CD4-positive, alpha-beta T cell (primary cell): ENCODE measurements around the gene SYTL4. TPM values are rescaled to one million over a fixed set of nuclear protein-coding genes. Genes with fewer than 3 reads are reported as not detected.

ENCODE experiments used
- ATAC-seq: fragments of 200-7000 bp; cut with Tn5 transposase; one replicate; pipeline ENCODE4 v1.10.0; 2022; ENCODE audit warnings: mild to moderate bottlenecking; ENCODE audit not compliant: poor library complexity
- CTCF ChIA-PET: fragments of 350-600 bp; sonication (Branson Sonifier 250); formaldehyde crosslinking; loops from one replicate; lab custom pipeline; 2021; ENCODE audit warnings: antibody characterized with exemption, inconsistent platforms; lab: Charles Lee
- POLR2A ChIA-PET: fragments of 350-600 bp; sonication (Branson Sonifier 250); formaldehyde crosslinking; loops from one replicate; lab custom pipeline; 2021; ENCODE audit warnings: antibody characterized with exemption, inconsistent platforms; lab: Charles Lee
- DNase-seq, 14 experiments: peaks; one replicate each; pipeline ENCODE4 v3.0.0-alpha.2; 2013 to 2020; ENCODE audit warnings: mixed read lengths in 2 of 14
- H3K27ac ChIP-seq, 2 donors: one replicate each; pipeline versions ENCODE4 v1.5.1 to v1.7.0; 2013; ENCODE audit warnings: low read length in 2 of 2, low read depth in 1 of 2, mild to moderate bottlenecking in 1 of 2
- H3K27me3 ChIP-seq, 2 experiments: 1 replicate in 1 of 2; 2 replicates in 1 of 2; pipeline versions ENCODE4 v1.6.1 to v1.7.0; 2013; ENCODE audit warnings: low read length in 2 of 2, control low read depth in 1 of 2, mild to moderate bottlenecking in 1 of 2, moderate library complexity in 1 of 2; ENCODE audit not compliant: insufficient read depth in 2 of 2, control insufficient read depth in 1 of 2
- H3K36me3 ChIP-seq: one replicate; pipeline ENCODE4 v1.6.1; 2013; ENCODE audit warnings: low read length, control low read depth; ENCODE audit not compliant: insufficient read depth
- H3K4me1 ChIP-seq: one replicate; pipeline ENCODE4 v1.6.1; 2013; ENCODE audit warnings: low read length, control low read depth; ENCODE audit not compliant: insufficient read depth
- H3K4me3 ChIP-seq: one replicate; pipeline ENCODE4 v1.5.1; 2013; ENCODE audit warnings: mild to moderate bottlenecking, low read length, moderate library complexity
- H3K9me3 ChIP-seq, 2 experiments: 1 replicate in 1 of 2; 2 replicates in 1 of 2; pipeline versions ENCODE4 v1.6.1 to v1.7.0; 2013; ENCODE audit warnings: low read length in 2 of 2, mild to moderate bottlenecking in 2 of 2, control low read depth in 1 of 2, moderate library complexity in 1 of 2; ENCODE audit not compliant: control insufficient read depth in 1 of 2, insufficient read depth in 1 of 2
- H3K27ac Mint-ChIP-seq: one replicate; pipeline ENCODE4 v1.8.0; 2020; ENCODE audit warnings: mixed read lengths
- H3K27me3 Mint-ChIP-seq: one replicate; pipeline ENCODE4 v1.8.0; 2021; ENCODE audit warnings: mixed read lengths
- H3K36me3 Mint-ChIP-seq: one replicate; pipeline ENCODE4 v1.8.0; 2021; ENCODE audit warnings: low read depth, mixed read lengths
- H3K4me1 Mint-ChIP-seq: one replicate; pipeline ENCODE4 v1.8.0; 2021; ENCODE audit warnings: low read depth, mixed read lengths
- H3K4me3 Mint-ChIP-seq: one replicate; pipeline ENCODE4 v1.8.0; 2020; ENCODE audit warnings: mild to moderate bottlenecking, mixed read lengths
- H3K9me3 Mint-ChIP-seq: one replicate; pipeline ENCODE4 v1.8.0; 2020; ENCODE audit warnings: mixed read lengths
- CTCF ChIP-seq: fragments of 200-600 bp; IDR thresholded peaks from one replicate; pipeline ENCODE4 v1.8.0; 2022; ENCODE audit warnings: antibody characterized with exemption, mild to moderate bottlenecking
- intact Hi-C, 2 experiments: fragments of 100-400 bp; cut with DNase I in 1 of 2; cut with micrococcal nuclease in 1 of 2; formaldehyde crosslinking; loops; one replicate each; pipeline versions ENCODE4 v1.15.1 to v1.9.0; 2023 to 2025; cut with DNase I, micrococcal nuclease
- total RNA-seq, 174 experiments: library from RNA in 2 of 174; stranded (reverse) in 2 of 174; gene quantifications; one replicate each; pipeline ENCODE4 v1.2.3 and lab custom pipeline; 2021 to 2026

The SYTL4 gene
- total RNA-seq, 2 experiments from 2014 or later: not detected

DNA sequence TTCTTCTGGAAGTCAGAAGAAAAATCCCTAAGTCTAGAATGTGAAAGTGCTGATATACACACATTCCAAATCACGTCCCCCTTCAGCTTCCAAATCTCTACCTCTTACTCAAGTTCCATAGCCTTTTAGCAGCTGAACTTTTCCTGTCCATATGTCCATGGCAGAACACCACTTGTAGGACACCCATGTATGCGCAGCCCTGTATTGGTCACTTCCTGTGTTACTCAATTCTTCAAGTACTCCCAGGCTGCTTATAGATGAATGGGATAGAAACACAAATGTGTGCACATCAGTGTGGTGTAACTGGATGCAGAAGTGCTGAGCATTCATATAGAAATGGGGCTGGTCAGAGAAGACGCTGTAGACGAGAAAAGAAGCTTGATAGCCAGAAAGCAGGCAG is 69.1 kb downstream of the SYTL4 start:
- Histone ChIP-seq H3K4me1 (no peaks in the 10 kb centered on the region), H3K36me3 (no peaks in the 10 kb centered on the region), H3K27me3 (peaks cover 3% of the 10 kb centered on the region in 2 experiments), H3K9me3 (no peaks in the 10 kb centered on the region), H3K27ac (no peak overlapping the region), H3K4me3 (no peak overlapping the region)
- H3K27ac Mint-ChIP-seq: no peak overlapping the region
- H3K4me1 Mint-ChIP-seq: no peaks in the 10 kb centered on the region
- no peak overlapping the region for H3K4me3 Mint-ChIP-seq
- H3K27me3 Mint-ChIP-seq: peaks cover 14% of the 10 kb centered on the region
- ChIA-PET POLR2A (no interaction called here), CTCF (no interaction called here)
- no peak for ATAC-seq
- H3K36me3 Mint-ChIP-seq: no peaks in the 10 kb centered on the region
- no peaks in the 10 kb centered on the region for H3K9me3 Mint-ChIP-seq
- no peak for TF ChIP-seq CTCF
- no peak for DNase-seq
- intact Hi-C loops: no loop called here

- intact Hi-C loops: no loop called here
- no peaks in the 10 kb centered on the region for H3K36me3 ChIP-seq
- no peak for TF ChIP-seq CTCF
- no peaks in the 10 kb centered on the region for H3K9me3 Mint-ChIP-seq
- H3K27me3 ChIP-seq: peaks cover 3% of the 10 kb centered on the region in 2 experiments
- H3K4me3 Mint-ChIP-seq: no peak overlapping the region
- H3K4me1 Mint-ChIP-seq: no peaks in the 10 kb centered on the region
- H3K27me3 Mint-ChIP-seq: peaks cover 14% of the 10 kb centered on the region
- no peak overlapping the region for H3K27ac ChIP-seq
- ChIA-PET CTCF (no interaction called here), POLR2A (no interaction called here)
- ATAC-seq (no peak), DNase-seq (no peak)
- H3K4me1 ChIP-seq: no peaks in the 10 kb centered on the region
- no peaks in the 10 kb centered on the region for H3K36me3 Mint-ChIP-seq
- no peak overlapping the region for H3K27ac Mint-ChIP-seq
- H3K4me3 ChIP-seq: no peak overlapping the region
- no peaks in the 10 kb centered on the region for H3K9me3 ChIP-seq
These were observed 69.8 kb downstream of the SYTL4 start for GRCh38 chrX:100662170-100662569.

GRCh38 chrX:100659431-100660137 is 72.3 kb downstream of the SYTL4 start:
- ATAC-seq (no peak), DNase-seq (no peak)
- H3K27ac Mint-ChIP-seq: no peak overlapping the region
- H3K4me1 ChIP-seq: no peaks in the 10 kb centered on the region
- no peak overlapping the region for H3K27ac ChIP-seq
- intact Hi-C loops: no loop called here
- no peak for TF ChIP-seq CTCF
- ChIA-PET CTCF (no interaction called here), POLR2A (no interaction called here)
- H3K36me3 Mint-ChIP-seq: no peaks in the 10 kb centered on the region
- no peaks in the 10 kb centered on the region for H3K36me3 ChIP-seq
- peaks cover 0 to 3% of the 10 kb centered on the region in 2 experiments for H3K27me3 ChIP-seq
- peaks cover 14% of the 10 kb centered on the region for H3K27me3 Mint-ChIP-seq
- no peak overlapping the region for H3K4me3 Mint-ChIP-seq
- H3K4me1 Mint-ChIP-seq: no peaks in the 10 kb centered on the region
- H3K9me3 Mint-ChIP-seq: no peaks in the 10 kb centered on the region
- H3K4me3 ChIP-seq: no peak overlapping the region
- no peaks in the 10 kb centered on the region for H3K9me3 ChIP-seq
